H1 (cell line): ENCODE data around the gene DDIAS. TPM values are rescaled to one million over a fixed set of nuclear protein-coding genes. Genes with fewer than 3 reads are reported as not detected.

Experiments used
- CBX8 ChIP-seq: fragments of 300-800, 300-1000 bp; sonication (generic); IDR thresholded peaks from 2 replicates; pipeline ENCODE4 v1.7.1; 2016; ENCODE audit warnings: low read depth, low read length, borderline replicate concordance
- SIRT6 ChIP-seq: IDR thresholded peaks from one replicate; pipeline ENCODE4 v1.7.1; 2012; ENCODE audit warnings: low read length, inconsistent platforms
- SP1 ChIP-seq: IDR thresholded peaks from 2 replicates; pipeline ENCODE4 v1.6.1; 2011; ENCODE audit warnings: low read depth, low read length
- polyA plus RNA-seq, 7 experiments: library from polyadenylated mRNA; depleted of rRNA in 3 of 7; stranded (reverse) in 5 of 7; unstranded in 2 of 7; fragments of >200 nt in 5 of 7; fragments of 200-250 nt in 2 of 7; gene quantifications; 1 replicate in 5 of 7; 2 replicates in 1 of 7; 4 replicates in 1 of 7; pipeline versions ENCODE4 v1.2.1 to v1.2.3, GENCODE V29; 2011 to 2013; ENCODE audit warnings: missing spikeins in 2 of 7, mixed read lengths in 2 of 7
- total RNA-seq: library from RNA; stranded (reverse); fragmentation: NEBNext Ultra II Directional; extraction: Animal tissue kit (Norgen Biotek cat#: 25700); gene quantifications from 2 replicates; pipeline ENCODE4 v1.2.1, GENCODE V29; 2021
- TF ChIP-seq, protein P1 (sequence below): fragments of 300-600 bp; sonication (generic); IDR thresholded peaks from 2 replicates; pipeline ENCODE4 v1.7.1; 2012; ENCODE audit warnings: low read length, moderate library complexity, mild to moderate bottlenecking, inconsistent platforms; ENCODE audit not compliant: insufficient replicate concordance

The DDIAS gene
- total and polyA plus RNA-seq, 2 of the 8 experiments (the other 6 are each of a cell fraction or from before 2014, with no cell fraction given), result 11.6 to 25.7 TPM

DNA sequence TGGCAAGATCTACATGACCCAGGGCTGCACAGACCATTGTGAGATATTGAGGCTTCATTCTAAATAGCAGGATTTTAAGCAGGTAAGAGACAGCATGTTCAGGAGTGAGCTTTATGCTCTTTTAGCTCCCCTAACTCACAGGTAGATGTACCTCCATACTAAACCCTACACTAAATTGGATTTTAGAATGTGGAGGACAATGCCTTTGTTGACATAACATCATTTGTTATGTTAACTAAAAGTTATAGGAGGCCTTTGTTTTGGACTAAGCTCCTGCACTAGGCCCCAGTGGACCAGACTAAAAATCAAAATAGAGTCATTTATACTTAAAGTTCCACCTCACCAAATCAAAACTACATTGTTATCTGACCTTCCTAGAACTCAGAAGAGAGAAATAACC, 6.8 kb downstream of the DDIAS start (continued):
- TF ChIP-seq, protein P1, sequence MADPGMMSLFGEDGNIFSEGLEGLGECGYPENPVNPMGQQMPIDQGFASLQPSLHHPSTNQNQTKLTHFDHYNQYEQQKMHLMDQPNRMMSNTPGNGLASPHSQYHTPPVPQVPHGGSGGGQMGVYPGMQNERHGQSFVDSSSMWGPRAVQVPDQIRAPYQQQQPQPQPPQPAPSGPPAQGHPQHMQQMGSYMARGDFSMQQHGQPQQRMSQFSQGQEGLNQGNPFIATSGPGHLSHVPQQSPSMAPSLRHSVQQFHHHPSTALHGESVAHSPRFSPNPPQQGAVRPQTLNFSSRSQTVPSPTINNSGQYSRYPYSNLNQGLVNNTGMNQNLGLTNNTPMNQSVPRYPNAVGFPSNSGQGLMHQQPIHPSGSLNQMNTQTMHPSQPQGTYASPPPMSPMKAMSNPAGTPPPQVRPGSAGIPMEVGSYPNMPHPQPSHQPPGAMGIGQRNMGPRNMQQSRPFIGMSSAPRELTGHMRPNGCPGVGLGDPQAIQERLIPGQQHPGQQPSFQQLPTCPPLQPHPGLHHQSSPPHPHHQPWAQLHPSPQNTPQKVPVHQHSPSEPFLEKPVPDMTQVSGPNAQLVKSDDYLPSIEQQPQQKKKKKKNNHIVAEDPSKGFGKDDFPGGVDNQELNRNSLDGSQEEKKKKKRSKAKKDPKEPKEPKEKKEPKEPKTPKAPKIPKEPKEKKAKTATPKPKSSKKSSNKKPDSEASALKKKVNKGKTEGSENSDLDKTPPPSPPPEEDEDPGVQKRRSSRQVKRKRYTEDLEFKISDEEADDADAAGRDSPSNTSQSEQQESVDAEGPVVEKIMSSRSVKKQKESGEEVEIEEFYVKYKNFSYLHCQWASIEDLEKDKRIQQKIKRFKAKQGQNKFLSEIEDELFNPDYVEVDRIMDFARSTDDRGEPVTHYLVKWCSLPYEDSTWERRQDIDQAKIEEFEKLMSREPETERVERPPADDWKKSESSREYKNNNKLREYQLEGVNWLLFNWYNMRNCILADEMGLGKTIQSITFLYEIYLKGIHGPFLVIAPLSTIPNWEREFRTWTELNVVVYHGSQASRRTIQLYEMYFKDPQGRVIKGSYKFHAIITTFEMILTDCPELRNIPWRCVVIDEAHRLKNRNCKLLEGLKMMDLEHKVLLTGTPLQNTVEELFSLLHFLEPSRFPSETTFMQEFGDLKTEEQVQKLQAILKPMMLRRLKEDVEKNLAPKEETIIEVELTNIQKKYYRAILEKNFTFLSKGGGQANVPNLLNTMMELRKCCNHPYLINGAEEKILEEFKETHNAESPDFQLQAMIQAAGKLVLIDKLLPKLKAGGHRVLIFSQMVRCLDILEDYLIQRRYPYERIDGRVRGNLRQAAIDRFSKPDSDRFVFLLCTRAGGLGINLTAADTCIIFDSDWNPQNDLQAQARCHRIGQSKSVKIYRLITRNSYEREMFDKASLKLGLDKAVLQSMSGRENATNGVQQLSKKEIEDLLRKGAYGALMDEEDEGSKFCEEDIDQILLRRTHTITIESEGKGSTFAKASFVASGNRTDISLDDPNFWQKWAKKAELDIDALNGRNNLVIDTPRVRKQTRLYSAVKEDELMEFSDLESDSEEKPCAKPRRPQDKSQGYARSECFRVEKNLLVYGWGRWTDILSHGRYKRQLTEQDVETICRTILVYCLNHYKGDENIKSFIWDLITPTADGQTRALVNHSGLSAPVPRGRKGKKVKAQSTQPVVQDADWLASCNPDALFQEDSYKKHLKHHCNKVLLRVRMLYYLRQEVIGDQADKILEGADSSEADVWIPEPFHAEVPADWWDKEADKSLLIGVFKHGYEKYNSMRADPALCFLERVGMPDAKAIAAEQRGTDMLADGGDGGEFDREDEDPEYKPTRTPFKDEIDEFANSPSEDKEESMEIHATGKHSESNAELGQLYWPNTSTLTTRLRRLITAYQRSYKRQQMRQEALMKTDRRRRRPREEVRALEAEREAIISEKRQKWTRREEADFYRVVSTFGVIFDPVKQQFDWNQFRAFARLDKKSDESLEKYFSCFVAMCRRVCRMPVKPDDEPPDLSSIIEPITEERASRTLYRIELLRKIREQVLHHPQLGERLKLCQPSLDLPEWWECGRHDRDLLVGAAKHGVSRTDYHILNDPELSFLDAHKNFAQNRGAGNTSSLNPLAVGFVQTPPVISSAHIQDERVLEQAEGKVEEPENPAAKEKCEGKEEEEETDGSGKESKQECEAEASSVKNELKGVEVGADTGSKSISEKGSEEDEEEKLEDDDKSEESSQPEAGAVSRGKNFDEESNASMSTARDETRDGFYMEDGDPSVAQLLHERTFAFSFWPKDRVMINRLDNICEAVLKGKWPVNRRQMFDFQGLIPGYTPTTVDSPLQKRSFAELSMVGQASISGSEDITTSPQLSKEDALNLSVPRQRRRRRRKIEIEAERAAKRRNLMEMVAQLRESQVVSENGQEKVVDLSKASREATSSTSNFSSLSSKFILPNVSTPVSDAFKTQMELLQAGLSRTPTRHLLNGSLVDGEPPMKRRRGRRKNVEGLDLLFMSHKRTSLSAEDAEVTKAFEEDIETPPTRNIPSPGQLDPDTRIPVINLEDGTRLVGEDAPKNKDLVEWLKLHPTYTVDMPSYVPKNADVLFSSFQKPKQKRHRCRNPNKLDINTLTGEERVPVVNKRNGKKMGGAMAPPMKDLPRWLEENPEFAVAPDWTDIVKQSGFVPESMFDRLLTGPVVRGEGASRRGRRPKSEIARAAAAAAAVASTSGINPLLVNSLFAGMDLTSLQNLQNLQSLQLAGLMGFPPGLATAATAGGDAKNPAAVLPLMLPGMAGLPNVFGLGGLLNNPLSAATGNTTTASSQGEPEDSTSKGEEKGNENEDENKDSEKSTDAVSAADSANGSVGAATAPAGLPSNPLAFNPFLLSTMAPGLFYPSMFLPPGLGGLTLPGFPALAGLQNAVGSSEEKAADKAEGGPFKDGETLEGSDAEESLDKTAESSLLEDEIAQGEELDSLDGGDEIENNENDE, result no peak
- TF ChIP-seq SIRT6, result no peak
- TF ChIP-seq SP1, result no peak
- TF ChIP-seq CBX8, result no peak
